CD4-positive, alpha-beta T cell treated with Interleukin-15 for 4 hours (primary cell): ENCODE data around the gene YTHDC2.
"Not testable (repeated sequence)": the region's sequence is repeated elsewhere in the genome, so short reads cannot be mapped to it uniquely, and the experiment has no call there.

Source experiments
- DNase-seq: peaks from one replicate; pipeline ENCODE4 v3.0.0-alpha.2; 2020; ENCODE audit warnings: low spot score

The YTHDC2 gene

DNA sequence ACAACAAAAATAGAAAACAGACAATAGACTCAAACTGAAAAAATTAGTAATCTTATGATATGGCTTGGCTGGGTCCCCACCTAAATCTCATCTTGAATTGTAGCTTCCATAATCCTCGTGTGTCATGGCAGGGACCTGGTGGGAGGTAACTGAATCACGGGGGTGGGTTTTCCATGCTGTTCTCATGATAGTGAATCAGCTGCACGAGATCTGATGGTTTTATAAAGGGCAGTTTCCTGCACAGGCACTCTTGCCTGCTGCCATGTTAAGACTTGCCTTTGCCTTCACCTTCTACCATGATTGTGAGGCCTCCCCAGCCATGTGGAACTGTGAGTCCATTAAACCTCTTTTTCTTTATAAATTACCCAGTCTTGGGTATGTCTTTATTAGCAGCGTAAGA is 89.8 kb downstream of the YTHDC2 start:
- not testable (repeated sequence) for DNase-seq

- peak; percentile 59 for DNase-seq
Measured at GRCh38 chr5:113606298-113607134, 93.0 kb downstream of the YTHDC2 start.

DNA sequence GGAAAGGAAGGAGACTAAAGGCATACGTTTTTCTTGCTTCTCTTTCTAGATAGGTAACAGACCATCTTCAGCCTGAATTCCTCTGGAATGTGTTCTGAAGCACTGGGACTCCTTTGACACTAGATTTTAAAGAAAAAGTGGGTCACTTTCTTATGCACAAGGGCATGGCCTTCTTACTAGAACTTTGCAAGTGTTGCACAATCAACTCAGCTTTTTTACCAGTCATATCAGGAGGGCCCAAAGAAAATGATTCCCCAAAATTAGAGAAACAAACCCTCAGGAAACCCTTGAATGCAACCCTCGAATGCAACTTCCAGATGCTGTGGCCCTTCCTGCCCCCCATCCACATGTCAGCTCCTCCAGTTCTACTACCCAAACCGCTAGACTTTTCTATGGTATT is 93.9 kb downstream of the YTHDC2 start:
- DNase-seq, result no peak

GRCh38 chr5:113608113-113608596 is 94.7 kb downstream of the YTHDC2 start:
- DNase-seq, result no peak

- DNase-seq, result peak; percentile 33
Measured at GRCh38 chr5:113612060-113612496, 98.6 kb downstream of the YTHDC2 start.

DNA sequence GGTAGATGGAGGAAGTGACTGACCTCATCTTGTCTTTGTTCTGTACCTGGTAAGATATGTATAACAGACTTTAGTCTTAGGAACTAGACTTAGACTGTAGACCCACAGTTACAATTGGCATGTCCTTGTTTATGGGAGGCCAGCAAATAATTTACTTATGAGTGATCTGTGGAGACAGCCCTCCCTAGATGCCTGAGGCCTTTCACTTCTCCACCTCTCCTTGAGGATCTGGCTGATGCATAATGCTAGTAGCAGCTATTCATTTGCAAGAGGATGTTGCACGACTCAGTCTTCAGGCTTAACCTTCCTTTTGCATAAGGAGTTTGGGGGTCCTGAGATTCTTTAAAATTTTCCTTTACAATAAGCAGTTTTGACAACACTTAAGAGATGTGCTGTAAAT is 100.7 kb downstream of the YTHDC2 start:
- DNase-seq, result no peak

GRCh38 chr5:113615708-113616107 is 102.2 kb downstream of the YTHDC2 start:
- no peak for DNase-seq

- DNase-seq, result no peak
Measured at GRCh38 chr5:113617191-113617796, 103.8 kb downstream of the YTHDC2 start.

DNA sequence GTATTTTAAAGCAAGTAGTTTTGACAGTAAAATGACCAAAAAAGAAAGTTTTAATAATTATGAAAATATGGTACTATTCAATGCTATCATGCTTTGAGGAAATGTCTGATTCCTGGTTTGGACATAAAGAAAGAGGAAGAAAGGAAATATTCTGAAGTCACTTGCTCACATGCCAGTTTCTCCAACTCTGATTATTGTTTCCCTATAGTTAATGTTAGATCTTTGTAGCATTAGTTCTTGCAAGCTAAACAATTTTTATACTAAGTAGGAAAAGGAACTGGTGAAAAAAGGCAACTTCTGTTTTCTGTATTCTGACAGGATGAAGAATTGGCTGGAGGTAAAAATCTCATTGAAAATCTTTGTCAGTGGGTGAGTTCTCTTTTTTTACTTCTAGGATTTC is 119.5 kb downstream of the YTHDC2 start:
- no peak for DNase-seq

DNA sequence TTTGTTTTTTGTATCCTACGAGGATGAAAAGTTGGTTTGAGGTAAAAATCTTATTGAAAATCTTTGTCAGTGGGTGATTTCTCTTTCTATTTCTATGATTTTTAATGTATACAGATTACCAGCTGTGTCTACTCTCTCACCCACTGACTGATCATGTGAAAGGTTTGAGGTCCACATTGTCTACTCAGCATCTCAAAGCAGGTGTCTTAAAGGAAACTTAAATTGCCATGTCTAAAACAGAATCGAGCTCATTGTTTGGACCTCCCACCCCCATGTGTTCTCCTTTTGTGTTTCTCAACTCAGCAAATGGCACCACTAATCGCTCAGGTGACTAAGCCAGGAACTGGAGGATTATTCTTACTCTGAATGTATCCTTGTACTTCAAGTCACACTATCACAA is 121.5 kb downstream of the YTHDC2 start:
- DNase-seq, result no peak

DNA sequence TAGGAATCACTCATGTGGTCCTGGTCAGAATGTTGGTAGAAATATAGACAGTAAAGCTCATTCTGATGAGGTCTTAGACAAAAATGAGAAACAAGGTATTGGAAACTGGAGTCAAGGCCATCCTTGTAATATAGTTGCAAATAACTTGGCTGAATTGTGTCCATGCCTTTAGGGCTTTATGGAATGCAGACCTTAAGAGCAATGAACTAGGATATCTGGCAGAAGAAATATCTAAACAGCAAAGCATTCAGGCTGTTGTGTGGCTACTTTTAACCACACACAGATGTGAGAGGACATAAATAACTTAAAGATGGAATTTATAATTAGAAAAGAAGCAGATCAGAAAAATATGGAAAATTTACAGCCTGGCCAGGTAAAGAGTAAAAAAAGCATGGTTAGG is 128.2 kb downstream of the YTHDC2 start:
- DNase-seq, result no peak
